H1 (cell line): ENCODE data around the gene SMAD7.

ENCODE experiments used
- BRCA1 ChIP-seq: IDR thresholded peaks from 2 replicates; pipeline ENCODE4 v1.6.1; 2012; ENCODE audit warnings: low read depth, low read length, improper control_type of control experiment
- CTCF ChIP-seq, 3 experiments: IDR thresholded peaks; 1 replicate in 2 of 3; 2 replicates in 1 of 3; pipeline versions ENCODE4 v1.5.1 to v1.6.1; 2011; ENCODE audit warnings: low read length in 3 of 3, mild to moderate bottlenecking in 3 of 3, inconsistent platforms in 2 of 3, low read depth in 1 of 3, moderate library complexity in 1 of 3; ENCODE audit not compliant: insufficient read depth in 1 of 3; ENCODE audit errors: control extremely low read depth in 1 of 3
- EP300 ChIP-seq, 2 experiments: IDR thresholded peaks; 1 replicate in 1 of 2; 2 replicates in 1 of 2; pipeline ENCODE4 v1.6.1; 2011 to 2012; ENCODE audit warnings: low read depth in 2 of 2, low read length in 2 of 2, mild to moderate bottlenecking in 2 of 2, borderline replicate concordance in 1 of 2, inconsistent platforms in 1 of 2, moderate library complexity in 1 of 2
- GABPA ChIP-seq: IDR thresholded peaks from 2 replicates; pipeline ENCODE4 v1.6.1; 2011; ENCODE audit warnings: mild to moderate bottlenecking, low read length, moderate library complexity, borderline replicate concordance; ENCODE audit not compliant: insufficient read depth
- MAX ChIP-seq: IDR thresholded peaks from 2 replicates; pipeline ENCODE4 v1.6.1; 2012; ENCODE audit warnings: inconsistent platforms
- POLR2A ChIP-seq, 2 experiments: IDR thresholded peaks; 1 replicate in 1 of 2; 2 replicates in 1 of 2; pipeline ENCODE4 v1.6.1; 2011; ENCODE audit warnings: low read depth in 2 of 2, low read length in 2 of 2, mild to moderate bottlenecking in 2 of 2; ENCODE audit errors: control extremely low read depth in 1 of 2
- POLR2AphosphoS5 ChIP-seq: IDR thresholded peaks from 2 replicates; pipeline ENCODE4 v1.6.1; 2011; ENCODE audit warnings: low read depth, low read length
- SAP30 ChIP-seq: fragments of 300-600 bp; sonication (generic); IDR thresholded peaks from 2 replicates; pipeline ENCODE4 v1.7.1; 2012; ENCODE audit warnings: low read length, moderate library complexity, mild to moderate bottlenecking, inconsistent platforms; ENCODE audit not compliant: insufficient read depth, insufficient replicate concordance
- TEAD4 ChIP-seq: IDR thresholded peaks from 2 replicates; pipeline ENCODE4 v1.6.1; 2012; ENCODE audit warnings: low read depth, low read length, inconsistent platforms, mixed read lengths

GRCh38 chr18:48958951-48959350 lies 8.2 kb upstream of the SMAD7 start:
- TF ChIP-seq BRCA1, result no peak
- TF ChIP-seq POLR2A (IDR thresholded peaks at IDR 0.05; ENCODE audit: control extremely low read depth in 1 of 2, low read depth in 2 of 2, low read length in 2 of 2), result no peak
- TF ChIP-seq EP300 (IDR thresholded peaks at IDR 0.05; ENCODE audit: borderline replicate concordance in 1 of 2, low read depth in 2 of 2, low read length in 2 of 2), result no peak
- TF ChIP-seq CTCF (IDR thresholded peaks at IDR 0.05; ENCODE audit: control extremely low read depth in 1 of 3, insufficient read depth in 1 of 3, low read depth in 1 of 3, low read length in 3 of 3), result no peak
- TF ChIP-seq TEAD4, result no peak
- no peak for TF ChIP-seq MAX
- TF ChIP-seq GABPA, result no peak
- TF ChIP-seq POLR2AphosphoS5, result no peak
- no peak for TF ChIP-seq SAP30
